Measurements from ENCODE around the gene IRF2BP1.

DNA sequence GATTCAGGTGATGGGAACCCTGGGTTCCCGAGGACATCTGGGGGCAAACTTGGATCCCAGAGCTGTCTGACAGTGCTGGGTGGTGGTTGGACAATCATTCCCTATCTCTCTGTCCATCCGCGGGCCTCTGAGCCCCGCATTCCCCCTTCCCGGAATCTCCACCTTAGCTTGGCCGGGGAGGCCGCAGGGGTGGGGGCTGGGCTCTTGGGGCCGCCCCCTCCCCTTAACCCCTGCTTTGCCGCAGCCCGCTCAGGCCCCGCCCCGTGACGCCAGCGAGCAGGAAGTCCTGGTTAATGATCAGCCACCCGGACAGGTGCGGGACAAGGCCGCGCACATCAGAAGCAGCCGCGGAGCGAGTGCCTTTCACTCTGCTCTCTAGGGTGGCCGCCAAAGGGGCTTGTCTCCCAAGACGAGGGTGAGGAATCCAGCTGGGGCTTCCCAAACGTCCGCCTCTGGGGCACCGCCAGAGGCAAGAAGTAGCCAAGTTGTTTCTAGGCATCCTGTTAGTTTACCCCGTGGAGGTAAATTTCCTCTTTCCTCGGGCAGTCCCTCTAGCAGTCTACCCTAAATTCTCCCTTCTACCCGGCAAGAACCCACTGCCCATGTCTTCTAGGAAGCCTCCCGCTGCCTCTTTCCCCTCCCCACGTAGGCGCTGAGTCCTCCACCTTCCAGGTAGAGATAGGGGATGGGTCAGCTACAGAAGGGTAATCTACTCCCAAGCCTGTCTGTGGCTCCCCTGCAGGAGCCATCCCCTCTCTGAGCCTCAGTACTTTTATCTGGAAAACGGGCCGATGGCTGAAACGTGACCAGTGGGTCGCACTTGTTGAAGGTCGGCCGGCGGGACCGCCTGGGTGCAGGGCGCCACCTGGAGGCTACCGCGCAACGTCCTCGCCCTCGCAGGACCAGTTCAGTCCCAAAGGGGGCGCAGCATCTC, 3.0 kb downstream of the IRF2BP1 start:
- TF ChIP-seq POLR2A (IDR thresholded peaks at IDR 0.05; ENCODE audit: low read depth, low read length), result no peak
- no peak for TF ChIP-seq POU2F2 (IDR thresholded peaks at IDR 0.05; ENCODE audit: low read depth, low read length)
- TF ChIP-seq TAF1 (IDR thresholded peaks at IDR 0.05; ENCODE audit: low read depth, low read length), result no peak

Data from GM12891 (cell line).